Measurements from ENCODE around the gene STK16. TPM values are rescaled to one million over a fixed set of nuclear protein-coding genes. Genes with fewer than 3 reads are reported as not detected.

STK16 gene
- total and polyA plus RNA-seq, 2 of the 13 experiments (the other 11 are each of a cell fraction or from before 2014, with no cell fraction given) = 28.0 to 50.9 TPM

- TF ChIP-seq ZMYM2 (CRISPR knock-in tag; IDR thresholded peaks at IDR 0.05) = no peak
- peak; percentile 59; the same call in 1 of the 2 replicates for TF ChIP-seq ZNF225 (CRISPR knock-in tag; IDR thresholded peaks at IDR 0.05)
- 0 out of 2 replicates have a peak, but pooled peaks have one; percentile 30 for TF ChIP-seq ZNF503 (CRISPR knock-in tag; IDR thresholded peaks at IDR 0.05)
- TF ChIP-seq ZNF142 (CRISPR knock-in tag; IDR thresholded peaks at IDR 0.05) = no peak
- no peak; the same call in 1 of the 2 replicates for TF ChIP-seq MYPOP (CRISPR knock-in tag; IDR thresholded peaks at IDR 0.05)
- peak; percentile 82 for TF ChIP-seq TARDBP (CRISPR knock-in tag; IDR thresholded peaks at IDR 0.05)
- TF ChIP-seq ZNF589 (CRISPR knock-in tag; conservative IDR thresholded peaks at IDR 0.05) = peak; percentile 72; the same call in 1 of the 2 replicates
- TF ChIP-seq BCL3 (CRISPR knock-in tag; IDR thresholded peaks at IDR 0.05) = peak; percentile 81
- TF ChIP-seq SKI (IDR thresholded peaks at IDR 0.05; ENCODE audit: partially characterized antibody) = peak; percentile 31
- TF ChIP-seq TCF12 (IDR thresholded peaks at IDR 0.05) = no peak
- TF ChIP-seq TCF12 (CRISPR knock-in tag; IDR thresholded peaks at IDR 0.05) = peak; percentile 82; the same call in 1 of the 2 replicates
- no peak; the same call in 1 of the 2 replicates for TF ChIP-seq ZNF253 (CRISPR knock-in tag; IDR thresholded peaks at IDR 0.05; ENCODE audit: borderline replicate concordance)
- peak; percentile 95 for TF ChIP-seq TAF1 (CRISPR knock-in tag; IDR thresholded peaks at IDR 0.05)
- TF ChIP-seq ETV6 (CRISPR knock-in tag; conservative IDR thresholded peaks at IDR 0.05) = 0 out of 2 replicates have a peak, but pooled peaks have one; percentile 52
- no peak for TF ChIP-seq LCORL (IDR thresholded peaks at IDR 0.05)
- TF ChIP-seq LCORL (CRISPR knock-in tag; IDR thresholded peaks at IDR 0.05) = peak; percentile 91
- TF ChIP-seq ZNF614 (CRISPR knock-in tag; IDR thresholded peaks at IDR 0.05; ENCODE audit: borderline replicate concordance) = peak; percentile 70; the same call in 1 of the 2 replicates
- no peak for TF ChIP-seq ZFP1 (CRISPR knock-in tag; IDR thresholded peaks at IDR 0.05)
- 0 out of 2 replicates have a peak, but pooled peaks have one; percentile 7 for TF ChIP-seq BHLHE40 (IDR thresholded peaks at IDR 0.05; ENCODE audit: low read length)
- peak; percentile 62 for TF ChIP-seq ATF3 (CRISPR knock-in tag; IDR thresholded peaks at IDR 0.05)
Measured at GRCh38 chr2:219206328-219207133, 38.7 kb upstream of the STK16 start, which contains the start of gene ZFAND2B (continued).
